Stimulated activated naive CD8-positive, alpha-beta T cell treated with anti-CD3 and anti-CD28 coated beads, Interleukin-15, Interleukin-2, amounts not matched to agents 100 U/mL and 50 U/mL, for 24 hours (primary cell): ENCODE results near the gene S1PR4.
"Not testable (repeated sequence)": the region's sequence is repeated elsewhere in the genome, so short reads cannot be mapped to it uniquely, and the experiment has no call there.

Experiments used
- ATAC-seq: fragments of 150-1000 bp; cut with Tn5 transposase; one replicate; pipeline ENCODE4 v1.10.0; 2021
- DNase-seq: peaks from one replicate; pipeline ENCODE4 v3.0.0; 2021

Gene S1PR4

DNA sequence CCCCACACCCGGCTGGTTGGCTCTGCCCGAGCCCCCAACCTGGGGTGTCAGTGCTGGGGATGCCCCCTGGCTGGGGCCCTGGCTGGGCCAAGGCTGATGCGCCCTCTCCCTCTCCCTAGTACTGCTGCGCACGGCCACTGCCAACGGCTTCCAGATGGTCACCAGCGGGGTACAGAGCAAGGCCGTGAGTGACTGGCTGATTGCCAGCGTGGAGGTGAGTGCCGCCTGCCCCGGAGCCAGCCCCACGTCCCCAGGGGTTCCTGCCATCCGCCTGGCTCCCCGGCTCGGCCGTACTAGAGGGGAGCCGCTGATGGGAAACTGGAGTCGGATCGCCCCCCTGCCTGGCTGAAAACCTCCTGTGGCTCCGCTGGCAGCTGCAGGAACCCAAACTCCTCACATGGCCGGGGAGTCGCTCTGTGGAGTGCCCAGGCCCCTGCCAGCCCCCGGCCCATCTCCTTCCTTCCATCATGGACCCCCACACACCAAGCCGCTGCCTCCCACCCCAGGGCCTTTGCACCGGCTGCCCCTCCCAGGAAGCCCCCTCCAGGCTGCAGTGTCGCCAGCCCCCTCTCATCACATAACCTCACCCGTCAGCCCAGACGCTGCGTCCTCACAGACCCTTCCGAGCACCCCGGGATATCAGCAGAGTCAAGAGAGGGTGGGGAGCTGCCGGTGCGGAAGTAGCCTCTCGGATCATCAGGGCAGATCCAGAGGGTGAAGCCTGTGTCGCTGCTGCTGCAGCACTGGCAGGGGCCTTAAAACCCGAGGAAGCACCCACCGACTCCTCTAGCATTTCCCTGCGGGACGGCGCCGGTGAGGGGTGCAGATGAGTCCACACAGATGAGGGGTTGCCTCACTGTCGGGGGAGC lies 17.7 kb downstream of the S1PR4 start:
- DNase-seq (no peak), ATAC-seq (no peak)

- DNase-seq: no peak
- ATAC-seq: no peak
Observed at GRCh38 chr19:3196933-3197205, 18.3 kb downstream of the S1PR4 start.

DNA sequence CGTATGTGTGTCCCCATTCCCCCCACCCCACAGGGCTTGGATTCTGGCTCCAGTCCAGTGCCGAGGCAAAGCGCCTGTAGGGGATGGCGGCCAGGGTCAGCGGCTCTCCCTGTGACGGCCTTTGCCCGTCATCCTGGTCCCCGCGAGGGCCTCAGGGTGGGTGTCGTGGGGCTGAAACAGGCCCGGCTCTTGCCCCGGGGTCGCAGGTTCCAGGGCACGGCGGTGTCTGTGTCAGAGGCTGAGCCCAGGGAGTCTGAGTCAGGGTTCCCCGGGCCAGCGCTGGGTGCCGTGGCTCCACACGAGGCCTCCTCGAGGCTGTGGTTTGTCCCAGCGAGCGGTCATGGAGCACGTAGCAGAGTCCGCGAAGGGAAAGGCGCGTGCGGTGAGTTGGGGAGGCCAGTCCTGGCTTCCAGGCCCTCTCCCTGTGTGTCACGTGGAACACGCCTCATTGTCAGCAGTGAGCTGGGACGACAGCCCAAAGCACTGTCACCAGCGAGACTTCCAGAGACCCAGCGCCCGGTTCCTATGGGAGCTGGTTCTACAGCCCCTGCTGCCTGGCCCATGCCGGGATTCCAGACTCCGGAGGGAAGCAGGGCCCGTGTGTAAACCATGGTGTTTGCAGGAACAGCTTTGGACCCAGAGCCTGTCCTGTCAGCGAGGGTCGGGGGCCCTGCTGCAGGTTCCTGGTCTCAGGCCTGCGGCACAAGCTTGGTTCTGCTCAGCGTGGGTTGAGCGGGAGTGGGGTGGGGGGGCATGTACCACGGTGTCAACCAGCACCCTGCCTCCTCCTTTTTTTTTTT lies 20.5 kb downstream of the S1PR4 start:
- ATAC-seq: no peak
- no peak for DNase-seq

DNA sequence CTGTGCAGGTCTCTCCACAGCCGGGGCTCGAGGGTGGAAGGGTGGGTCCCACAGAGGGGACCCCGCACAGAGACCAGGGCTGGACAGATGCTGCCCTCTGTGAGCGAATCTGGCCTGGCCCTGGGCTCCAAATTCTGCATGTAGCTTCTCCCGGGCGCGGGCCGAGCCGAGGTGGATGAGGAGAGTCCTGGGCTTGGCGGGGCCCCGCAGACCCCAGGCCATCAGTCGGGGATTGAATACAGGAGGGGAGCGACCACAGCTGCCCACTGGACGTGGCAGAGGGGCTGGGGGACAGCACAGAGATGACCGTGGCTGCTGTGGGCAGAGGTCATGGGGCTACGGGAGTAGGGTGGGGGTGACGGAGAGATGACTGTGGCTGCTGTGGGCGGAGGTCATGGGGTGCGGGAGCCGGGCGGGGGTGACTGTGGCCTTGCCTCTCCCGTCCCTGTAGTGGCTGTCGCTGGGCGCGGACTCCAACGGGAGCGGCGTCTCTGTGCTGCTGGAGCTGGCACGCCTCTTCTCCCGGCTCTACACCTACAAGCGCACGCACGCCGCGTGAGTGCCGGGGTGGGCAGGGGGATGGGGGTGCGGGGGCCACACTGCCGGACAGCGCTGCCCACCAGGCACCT lies 22.6 kb downstream of the S1PR4 start:
- ATAC-seq (no peak), DNase-seq (no peak)

- ATAC-seq: no peak
- no peak for DNase-seq
Observed at GRCh38 chr19:3201911-3202310, 23.3 kb downstream of the S1PR4 start.

DNA sequence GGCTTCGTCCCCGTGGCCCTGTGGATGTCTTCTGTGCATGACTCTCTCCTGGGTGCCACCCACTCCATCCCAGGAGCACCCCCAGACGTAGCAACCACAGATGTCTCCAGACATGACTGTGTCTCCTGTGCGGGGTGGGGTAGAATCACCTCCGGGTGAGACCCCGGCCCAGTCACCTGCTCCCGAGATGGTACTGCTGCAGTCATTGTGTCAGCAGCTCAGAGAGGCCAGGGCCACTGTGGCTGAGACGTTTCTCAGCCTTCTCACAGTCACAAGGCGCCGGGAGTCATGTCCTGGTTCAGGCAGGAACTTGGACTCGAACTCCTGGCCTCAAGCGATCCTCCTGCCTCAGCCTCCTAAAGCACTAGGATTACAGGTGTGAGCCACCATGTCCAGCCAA lies 23.8 kb downstream of the S1PR4 start:
- ATAC-seq (no peak), DNase-seq (no peak)

DNA sequence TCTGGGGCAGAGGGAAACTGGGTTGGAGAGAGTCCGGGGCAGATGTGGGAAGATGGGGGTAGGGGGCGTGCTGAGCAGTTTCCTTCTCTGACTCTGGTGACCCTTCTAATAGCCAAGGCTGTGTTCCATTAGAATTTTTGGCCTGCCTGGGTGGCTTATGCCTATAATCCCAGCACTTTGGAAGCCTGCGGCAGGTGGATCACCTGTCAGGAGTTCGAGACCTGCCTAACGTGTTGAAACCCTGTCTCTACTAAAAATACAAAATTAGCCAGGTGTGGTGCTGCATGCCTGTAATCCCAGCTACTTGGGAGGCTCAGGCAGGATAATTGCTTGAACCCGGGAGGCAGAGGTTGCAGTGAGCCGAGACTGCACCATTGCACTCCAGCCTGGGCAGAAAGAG lies 24.3 kb downstream of the S1PR4 start:
- ATAC-seq, DNase-seq: not testable (repeated sequence)

GRCh38 chr19:3203805-3204645 lies 25.5 kb downstream of the S1PR4 start:
- no peak for DNase-seq
- ATAC-seq: no peak

- ATAC-seq: no peak
Observed at GRCh38 chr19:3204646-3205275, 26.2 kb downstream of the S1PR4 start.

GRCh38 chr19:3206216-3206953 lies 27.8 kb downstream of the S1PR4 start:
- DNase-seq (no peak), ATAC-seq (no peak)

More at GRCh38 chr19:3204646-3205275, 26.2 kb downstream of the S1PR4 start:
- DNase-seq: no peak

DNA sequence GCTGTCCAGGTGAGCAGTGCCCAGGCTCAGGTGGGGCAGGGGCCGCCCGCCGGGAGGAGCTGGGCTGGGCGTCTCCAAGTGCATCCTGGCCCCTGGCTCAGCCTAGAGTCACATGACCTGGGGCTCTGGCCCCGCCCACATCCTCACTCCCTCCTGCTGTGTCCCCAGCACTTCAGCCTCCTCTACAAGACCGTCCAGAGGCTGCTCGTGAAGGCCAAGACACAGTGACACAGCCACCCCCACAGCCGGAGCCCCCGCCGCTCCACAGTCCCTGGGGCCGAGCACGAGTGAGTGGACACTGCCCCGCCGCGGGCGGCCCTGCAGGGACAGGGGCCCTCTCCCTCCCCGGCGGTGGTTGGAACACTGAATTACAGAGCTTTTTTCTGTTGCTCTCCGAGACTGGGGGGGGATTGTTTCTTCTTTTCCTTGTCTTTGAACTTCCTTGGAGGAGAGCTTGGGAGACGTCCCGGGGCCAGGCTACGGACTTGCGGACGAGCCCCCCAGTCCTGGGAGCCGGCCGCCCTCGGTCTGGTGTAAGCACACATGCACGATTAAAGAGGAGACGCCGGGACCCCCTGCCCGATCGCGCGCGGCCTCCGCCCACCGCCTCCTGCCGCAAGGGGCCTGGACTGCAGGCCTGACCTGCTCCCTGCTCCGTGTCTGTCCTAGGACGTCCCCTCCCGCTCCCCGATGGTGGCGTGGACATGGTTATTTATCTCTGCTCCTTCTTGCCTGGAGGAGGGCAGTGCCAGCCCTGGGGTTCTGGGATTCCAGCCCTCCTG lies 29.1 kb downstream of the S1PR4 start:
- no peak for ATAC-seq
- no peak for DNase-seq

- no peak for DNase-seq
- ATAC-seq: no peak
Observed at GRCh38 chr19:3208317-3209207, 30.0 kb downstream of the S1PR4 start.

DNA sequence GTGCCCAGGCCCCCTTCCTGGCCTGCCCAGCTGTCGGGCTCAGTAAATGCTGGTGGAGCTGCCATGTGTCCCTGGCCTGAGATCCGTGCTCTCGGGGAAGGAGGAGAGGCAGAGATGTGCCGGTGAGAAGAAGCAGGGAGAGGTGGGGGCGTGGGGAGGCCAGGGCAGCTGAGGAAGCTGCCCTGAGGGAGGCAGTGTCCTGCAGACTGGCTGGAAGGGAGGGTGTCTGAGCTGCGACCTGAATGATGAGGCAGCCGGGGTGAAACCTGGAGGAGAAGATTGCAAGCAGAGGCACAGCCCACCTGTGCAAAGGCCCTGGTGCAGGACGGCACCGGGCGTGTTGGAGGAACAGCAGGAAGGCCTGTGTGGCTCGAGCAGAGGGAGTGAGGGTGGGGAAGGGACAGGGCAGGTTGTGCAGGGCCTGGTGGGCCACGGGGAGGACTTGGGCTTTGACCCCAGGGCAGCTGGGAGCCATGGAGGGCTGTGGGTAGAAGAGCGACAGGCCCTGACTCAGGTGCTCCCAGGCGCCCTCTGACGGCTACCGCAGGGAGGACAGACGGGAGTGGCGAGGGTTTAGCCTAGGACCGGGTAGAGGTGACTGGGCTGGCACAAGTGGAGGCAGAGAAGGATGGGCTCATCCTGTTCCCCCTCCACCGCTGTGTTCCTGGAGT lies 31.9 kb downstream of the S1PR4 start:
- DNase-seq (peak; percentile 84), ATAC-seq (peak; percentile 92)

- ATAC-seq (peak; percentile 3), DNase-seq (no peak)
Observed at GRCh38 chr19:3211191-3211590, 32.6 kb downstream of the S1PR4 start.

- DNase-seq (no peak), ATAC-seq (no peak)
Observed at GRCh38 chr19:3213159-3213558, 34.6 kb downstream of the S1PR4 start.

GRCh38 chr19:3216874-3217273 lies 38.3 kb downstream of the S1PR4 start:
- DNase-seq: no peak
- ATAC-seq: no peak

DNA sequence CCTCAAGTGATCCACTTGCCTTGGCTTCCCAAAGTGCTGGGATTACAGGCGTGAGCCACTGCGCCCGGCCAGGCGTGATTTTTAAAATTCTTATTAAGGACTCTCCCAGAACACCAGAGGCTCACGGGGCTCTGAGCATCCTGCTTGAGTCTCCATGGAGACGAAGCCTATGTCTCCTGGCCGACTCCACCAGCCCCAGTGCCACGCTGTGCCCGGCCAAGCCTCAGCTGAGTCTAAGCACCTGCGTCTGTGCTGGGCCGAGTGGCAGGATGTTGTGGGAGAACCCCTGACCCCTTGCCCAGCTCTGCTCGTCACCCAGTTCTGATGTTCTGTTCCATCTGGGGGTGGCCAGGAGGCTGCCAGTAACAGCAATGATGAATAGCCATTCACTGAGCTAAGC lies 42.0 kb downstream of the S1PR4 start:
- ATAC-seq (no peak), DNase-seq (no peak)

- ATAC-seq, DNase-seq: not testable (repeated sequence)
Observed at GRCh38 chr19:3221576-3221975, 43.0 kb downstream of the S1PR4 start.

GRCh38 chr19:3222709-3223108 lies 44.1 kb downstream of the S1PR4 start:
- ATAC-seq (no peak), DNase-seq (no peak)
